GM18867 (cell line): ENCODE measurements around the gene ELMO1.

Source experiments
- ATAC-seq: cut with Tn5 transposase; IDR thresholded peaks from one replicate; pipeline ENCODE4 v1.9.1; 2021; ENCODE audit warnings: mild to moderate bottlenecking, moderate library complexity; ENCODE audit not compliant: unreplicated experiment

ELMO1 gene

DNA sequence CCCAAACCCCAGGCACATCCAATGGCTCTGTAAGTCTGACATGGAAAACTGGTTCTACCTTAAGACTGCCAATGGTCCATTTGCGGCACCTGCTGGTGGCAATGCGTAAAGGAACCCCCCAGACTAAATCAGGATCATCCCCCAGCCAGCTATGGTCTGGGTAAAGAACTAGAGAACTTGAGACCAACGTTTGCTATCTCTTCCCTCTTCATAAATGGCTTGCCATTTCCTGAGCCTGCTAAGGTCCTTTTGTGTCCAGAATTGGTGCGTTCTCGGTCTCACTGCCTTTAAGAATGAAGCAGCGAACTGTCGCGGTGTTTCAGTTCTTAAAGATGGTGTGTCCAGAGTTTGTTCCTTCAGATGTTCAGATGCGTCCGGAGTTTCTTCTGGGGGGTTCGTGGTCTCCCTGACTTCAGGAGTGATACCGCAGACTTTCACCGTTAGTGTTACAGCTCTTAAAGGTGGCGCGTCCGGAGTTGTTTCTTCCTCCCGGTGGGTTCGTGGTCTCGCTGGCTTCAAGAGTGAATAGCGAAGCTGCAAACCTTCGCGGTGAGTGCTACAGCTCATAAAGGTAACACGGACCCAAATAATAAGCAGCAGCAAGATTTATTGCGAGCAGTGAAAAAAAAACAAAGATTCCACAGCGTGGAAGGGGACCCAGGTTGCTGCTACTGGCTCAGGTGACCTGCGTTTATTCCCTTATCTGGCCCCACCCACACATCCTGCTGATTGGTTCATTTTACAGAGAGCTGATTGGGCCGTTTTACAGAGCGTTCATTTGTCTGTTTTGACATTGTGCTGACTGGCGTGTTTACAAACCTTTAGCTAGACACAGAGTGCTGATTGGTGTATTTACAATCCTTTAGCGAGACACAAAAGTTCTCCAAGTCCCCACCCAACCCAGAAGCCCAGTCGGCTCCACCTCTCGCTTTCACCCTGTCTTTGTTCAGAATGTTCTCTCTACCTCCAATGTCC lies 95.4 kb downstream of the ELMO1 start:
- ATAC-seq = peak; percentile 79

GRCh38 chr7:37352251-37352880 lies 96.3 kb downstream of the ELMO1 start:
- ATAC-seq = no peak

GRCh38 chr7:37351716-37352115 lies 96.9 kb downstream of the ELMO1 start:
- no peak for ATAC-seq

- no peak for ATAC-seq
These were observed 98.6 kb downstream of the ELMO1 start for GRCh38 chr7:37349979-37350590.

DNA sequence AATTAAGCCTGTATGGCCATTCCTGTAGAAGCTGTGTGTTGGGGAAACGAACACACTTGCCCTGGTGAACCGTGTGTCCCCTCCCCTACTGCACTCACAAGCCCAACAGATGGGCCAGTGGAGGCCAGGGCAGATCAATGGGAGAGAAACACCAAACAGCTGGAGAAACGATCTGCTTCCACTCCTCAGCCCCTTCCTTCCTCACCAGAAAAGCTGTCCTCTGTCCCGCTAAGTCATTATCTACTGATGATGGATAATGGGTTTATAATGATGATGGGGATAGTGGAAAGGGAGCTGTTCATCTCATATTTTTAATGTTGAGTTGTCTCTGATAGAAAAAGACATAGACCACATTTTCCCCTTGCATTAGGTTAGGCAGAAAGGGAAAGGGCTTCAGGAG lies 99.7 kb downstream of the ELMO1 start:
- no peak for ATAC-seq

DNA sequence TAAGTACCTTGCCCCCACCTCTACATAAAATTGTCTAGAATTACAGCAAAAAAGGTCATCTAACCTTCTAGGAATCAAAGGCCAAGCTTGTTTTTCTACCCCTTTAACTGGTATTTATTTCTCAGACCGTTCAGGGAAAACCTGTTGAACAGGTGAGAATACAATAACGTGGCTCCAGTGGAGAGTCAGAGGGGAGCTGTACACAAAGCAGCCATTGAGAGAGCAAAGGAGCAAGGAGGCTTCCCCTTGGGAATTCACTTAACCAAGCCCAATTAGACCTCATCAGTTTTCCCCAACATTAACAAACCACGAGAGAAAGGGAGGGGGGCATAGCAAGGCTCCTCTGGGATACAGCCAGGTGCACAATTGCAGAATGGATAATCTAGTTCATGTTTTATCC lies 101.9 kb downstream of the ELMO1 start:
- no peak for ATAC-seq

- ATAC-seq = peak; percentile 29
These were observed 103.6 kb downstream of the ELMO1 start for GRCh38 chr7:37344886-37345579.

GRCh38 chr7:37342688-37343471 lies 105.8 kb downstream of the ELMO1 start:
- ATAC-seq = peak; percentile 73

GRCh38 chr7:37342176-37342687 lies 106.4 kb downstream of the ELMO1 start:
- ATAC-seq = no peak

GRCh38 chr7:37341033-37341630 lies 107.5 kb downstream of the ELMO1 start:
- peak; percentile 42 for ATAC-seq

DNA sequence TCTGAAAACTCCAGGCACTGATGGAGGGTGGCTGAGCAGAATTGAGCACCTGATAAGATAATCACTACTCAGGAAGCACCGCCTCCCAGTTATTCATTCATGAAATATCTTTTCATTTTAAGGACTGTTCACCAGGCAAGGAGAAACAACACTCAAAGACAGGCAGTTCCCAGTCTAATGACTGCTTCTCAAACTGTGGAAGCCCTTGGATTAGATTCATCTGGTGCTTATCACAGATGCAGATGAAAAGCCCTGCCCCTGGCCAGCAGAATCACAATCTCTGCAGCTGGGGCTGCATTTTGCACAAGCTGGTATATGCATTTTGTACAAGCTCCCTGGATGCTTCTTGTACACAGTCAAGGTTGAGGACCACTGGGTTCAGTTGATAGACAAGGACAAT lies 109.7 kb downstream of the ELMO1 start:
- ATAC-seq = no peak

DNA sequence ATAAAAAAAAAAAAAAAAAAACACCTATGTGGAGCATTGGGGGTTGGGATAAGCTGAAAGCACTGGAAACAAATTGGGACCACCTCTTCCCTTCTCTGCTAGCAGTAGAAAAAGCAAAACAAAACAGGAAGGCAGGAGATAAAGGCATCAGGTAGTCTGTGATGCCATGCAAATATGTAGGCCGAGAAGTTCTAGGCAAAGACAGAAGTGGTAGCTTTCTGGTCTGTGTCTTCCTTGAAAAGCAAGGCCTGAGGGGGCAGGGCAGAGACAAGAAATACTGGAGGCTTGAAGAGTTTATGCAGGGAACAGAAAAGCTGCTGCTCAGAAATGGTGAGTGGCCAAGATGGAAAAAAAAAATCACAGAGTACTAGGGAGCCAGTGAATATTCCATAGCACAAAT lies 111.1 kb downstream of the ELMO1 start:
- peak; percentile 19 for ATAC-seq

DNA sequence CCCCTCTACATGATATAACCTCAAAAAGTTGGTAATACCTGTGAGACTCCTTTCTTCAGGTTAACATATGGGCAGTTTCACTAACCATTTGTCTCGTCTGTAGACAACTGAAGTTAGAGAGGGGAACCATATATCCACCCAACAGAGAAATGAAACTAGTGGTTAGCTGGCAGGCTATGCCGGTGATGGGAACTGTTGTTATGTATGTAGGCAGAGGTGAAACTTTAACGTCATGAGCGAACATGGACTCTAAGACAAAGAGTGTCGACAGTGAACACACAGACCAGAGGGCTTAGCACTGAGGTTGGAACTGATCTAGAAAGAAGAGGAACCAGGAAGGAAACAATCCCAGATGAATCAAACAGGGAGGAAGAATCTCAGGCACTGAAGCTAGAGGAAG lies 112.4 kb downstream of the ELMO1 start:
- peak; percentile 91 for ATAC-seq

DNA sequence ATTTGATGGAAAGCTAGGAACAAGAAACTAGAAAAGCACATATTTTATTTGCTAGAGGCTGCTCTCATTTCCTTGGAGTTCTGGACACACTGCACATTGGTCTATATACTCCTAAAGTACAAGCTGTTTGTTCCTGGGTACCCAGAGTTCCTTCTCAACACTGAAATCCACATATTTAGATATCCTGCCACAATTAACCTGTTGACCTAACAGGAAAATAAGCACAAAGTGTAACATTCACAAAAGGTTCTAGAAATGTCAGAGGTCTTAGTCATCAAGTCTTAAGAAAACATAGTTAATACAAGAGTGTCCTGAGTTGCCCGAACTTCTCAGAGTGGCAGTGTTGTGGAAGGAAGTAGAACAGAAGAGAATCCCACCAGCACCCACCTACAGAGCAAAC lies 115.6 kb downstream of the ELMO1 start:
- ATAC-seq = no peak

DNA sequence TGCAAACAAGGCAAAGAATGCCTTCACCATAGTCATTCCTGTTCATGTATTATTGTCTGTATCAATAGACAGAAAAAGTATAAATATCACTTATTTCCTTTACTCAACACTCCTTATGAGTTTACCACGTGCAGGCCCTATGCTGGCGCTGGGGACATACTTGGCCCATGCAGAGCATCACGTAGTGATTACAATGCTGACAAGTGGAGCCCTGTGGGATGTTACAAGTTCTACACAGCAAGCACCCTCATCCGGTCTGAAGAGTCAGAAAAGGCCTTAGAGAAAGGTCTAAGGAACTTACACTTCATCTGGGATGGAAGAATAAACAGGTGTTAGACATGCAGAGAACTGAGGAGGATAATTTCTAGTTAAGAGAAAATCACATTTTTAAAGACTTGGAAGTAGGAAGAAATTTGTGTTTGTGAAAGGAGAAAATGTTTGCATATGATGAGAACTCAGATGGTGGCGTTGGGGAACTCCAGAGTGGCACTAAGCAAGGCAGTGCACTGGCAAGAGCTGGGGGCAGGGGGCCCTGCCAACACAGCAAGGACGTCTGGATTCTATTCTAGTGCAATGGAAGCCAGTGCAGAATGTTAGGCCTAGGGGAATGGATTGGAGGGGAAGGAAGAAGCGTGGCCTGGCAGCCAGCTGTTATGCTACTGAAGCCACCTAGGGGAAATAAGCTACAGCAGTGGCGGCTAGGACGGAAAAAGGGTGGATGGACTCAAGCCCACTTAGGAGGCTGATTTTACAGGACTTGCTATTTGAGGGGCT lies 116.2 kb downstream of the ELMO1 start:
- ATAC-seq = no peak

DNA sequence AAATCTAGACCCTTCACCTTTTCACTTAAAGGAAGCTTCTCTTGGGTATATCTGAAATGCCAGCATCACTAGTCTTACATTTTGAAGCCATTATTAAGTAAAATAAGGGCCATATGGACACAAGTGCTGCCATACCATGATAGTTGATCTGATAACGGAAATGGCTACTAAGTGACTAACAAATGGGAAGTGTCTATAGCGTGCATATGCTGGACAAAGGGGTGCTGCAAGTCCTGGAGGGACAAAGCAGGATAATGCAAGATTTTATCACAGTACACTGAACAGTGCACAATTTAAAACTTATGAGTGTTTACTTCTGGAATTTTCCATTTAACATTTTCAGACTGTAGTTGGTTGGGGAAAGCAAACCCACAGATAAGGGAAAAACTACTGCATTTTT lies 117.9 kb downstream of the ELMO1 start:
- no peak for ATAC-seq

DNA sequence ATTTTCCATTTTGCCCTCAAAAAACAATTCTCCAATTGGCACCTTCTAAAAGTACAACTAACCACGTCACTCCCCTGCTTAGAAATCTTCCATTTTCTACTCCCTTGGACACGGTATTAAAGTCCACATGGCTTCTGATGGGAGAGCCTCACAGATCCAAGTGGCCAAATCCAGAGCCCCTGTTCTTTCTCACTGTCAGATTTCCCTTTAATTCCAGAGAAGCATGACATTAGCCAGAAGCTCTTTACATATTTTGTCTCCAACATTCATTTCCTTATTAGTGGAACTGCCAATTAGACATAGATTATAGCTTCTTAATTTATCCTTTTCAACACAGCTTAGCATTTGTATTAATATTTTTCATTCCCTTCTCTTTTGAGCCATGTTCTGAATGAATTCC lies 118.7 kb downstream of the ELMO1 start:
- no peak for ATAC-seq

- ATAC-seq = no peak
These were observed 121.4 kb downstream of the ELMO1 start for GRCh38 chr7:37327288-37327687.

DNA sequence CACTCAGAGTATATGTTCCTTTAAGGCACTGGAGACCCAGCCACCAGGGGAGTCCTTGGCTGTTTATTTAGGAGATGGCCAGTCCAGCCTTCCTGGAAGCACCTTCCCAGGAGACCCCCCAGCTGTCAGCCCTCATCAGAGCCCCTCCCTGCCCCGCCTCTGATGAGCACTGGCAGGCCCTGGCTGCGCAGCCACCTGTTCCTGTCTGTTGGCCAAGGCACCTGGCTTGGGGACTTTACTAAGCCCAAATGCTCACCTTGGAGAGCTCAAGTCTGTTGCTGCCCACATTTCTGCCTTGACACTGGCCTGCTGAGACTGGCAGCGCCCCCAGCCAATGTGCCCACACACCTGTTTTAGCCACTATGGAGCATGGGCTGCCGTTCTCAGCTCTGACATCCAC lies 124.7 kb downstream of the ELMO1 start:
- ATAC-seq = no peak
